ENCODE measurements around the gene SLC12A5. TPM values are rescaled to one million over a fixed set of nuclear protein-coding genes. Genes with fewer than 3 reads are reported as not detected.

SLC12A5 gene
- total RNA-seq, 1 donor from 2014 or later = 0.26 TPM

GRCh38 chr20:46053416-46053815, 24.4 kb downstream of the SLC12A5 start:
- DNase-seq (ENCODE audit: low read depth, low spot score) = no peak

- no peak for DNase-seq (ENCODE audit: low read depth, low spot score)
Measured at GRCh38 chr20:46054606-46055005, 25.6 kb downstream of the SLC12A5 start.

GRCh38 chr20:46055269-46055668, 26.3 kb downstream of the SLC12A5 start:
- DNase-seq (ENCODE audit: low read depth, low spot score) = no peak

- no peak for DNase-seq (ENCODE audit: low read depth, low spot score)
Measured at GRCh38 chr20:46056027-46056833, 27.2 kb downstream of the SLC12A5 start.

- DNase-seq (ENCODE audit: low read depth, low spot score) = no peak
Measured at GRCh38 chr20:46056970-46057855, 28.2 kb downstream of the SLC12A5 start.

GRCh38 chr20:46057856-46058598, 29.0 kb downstream of the SLC12A5 start:
- DNase-seq (ENCODE audit: low read depth, low spot score) = no peak

- DNase-seq (ENCODE audit: low read depth, low spot score) = no peak
Measured at GRCh38 chr20:46058599-46059281, 29.7 kb downstream of the SLC12A5 start.

GRCh38 chr20:46060301-46060881, 31.4 kb downstream of the SLC12A5 start:
- no peak for DNase-seq (ENCODE audit: low read depth, low spot score)

GRCh38 chr20:46060975-46061374, 32.0 kb downstream of the SLC12A5 start:
- DNase-seq (ENCODE audit: low read depth, low spot score) = no peak

GRCh38 chr20:46062151-46062550, 33.1 kb downstream of the SLC12A5 start:
- DNase-seq (ENCODE audit: low read depth, low spot score) = no peak

- no peak for DNase-seq (ENCODE audit: low read depth, low spot score)
Measured at GRCh38 chr20:46062621-46063020, 33.6 kb downstream of the SLC12A5 start.

- no peak for DNase-seq (ENCODE audit: low read depth, low spot score)
Measured at GRCh38 chr20:46063151-46063550, 34.1 kb downstream of the SLC12A5 start.

GRCh38 chr20:46063652-46064054, 34.6 kb downstream of the SLC12A5 start:
- DNase-seq (ENCODE audit: low read depth, low spot score) = no peak

- DNase-seq (ENCODE audit: low read depth, low spot score) = no peak
Measured at GRCh38 chr20:46065006-46065405, 36.0 kb downstream of the SLC12A5 start.

GRCh38 chr20:46065691-46066090, 36.7 kb downstream of the SLC12A5 start:
- no peak for DNase-seq (ENCODE audit: low read depth, low spot score)

GRCh38 chr20:46070215-46070900, 41.3 kb downstream of the SLC12A5 start:
- DNase-seq (ENCODE audit: low read depth, low spot score) = no peak

GRCh38 chr20:46071573-46071972, 42.6 kb downstream of the SLC12A5 start:
- DNase-seq (ENCODE audit: low read depth, low spot score) = no peak

- DNase-seq (ENCODE audit: low read depth, low spot score) = no peak
Measured at GRCh38 chr20:46073024-46073423, 44.0 kb downstream of the SLC12A5 start.

- DNase-seq (ENCODE audit: low read depth, low spot score) = no peak
Measured at GRCh38 chr20:46073443-46073842, 44.4 kb downstream of the SLC12A5 start.

GRCh38 chr20:46074006-46074405, 45.0 kb downstream of the SLC12A5 start:
- no peak for DNase-seq (ENCODE audit: low read depth, low spot score)

Data from pulmonary artery endothelial cell (primary cell).